GM18511 (cell line): ENCODE results near the gene UEVLD.

Experiments used
- ATAC-seq: cut with Tn5 transposase; IDR thresholded peaks from one replicate; pipeline ENCODE4 v1.9.1; 2021; ENCODE audit warnings: mild to moderate bottlenecking, moderate library complexity; ENCODE audit not compliant: unreplicated experiment

UEVLD gene

GRCh38 chr11:18590571-18590970, 2.0 kb upstream of the UEVLD start:
- no peak for ATAC-seq

- no peak for ATAC-seq
Observed at GRCh38 chr11:18581825-18582224, 6.7 kb downstream of the UEVLD start.

GRCh38 chr11:18580113-18580766, 8.3 kb downstream of the UEVLD start:
- no peak for ATAC-seq

- peak; percentile 80 for ATAC-seq
Observed at GRCh38 chr11:18578975-18579598, 9.4 kb downstream of the UEVLD start.

GRCh38 chr11:18575361-18575760, 13.2 kb downstream of the UEVLD start:
- no peak for ATAC-seq

- ATAC-seq, result no peak
Observed at GRCh38 chr11:18567081-18567480, 21.5 kb downstream of the UEVLD start.

GRCh38 chr11:18566406-18566805, 22.1 kb downstream of the UEVLD start:
- ATAC-seq, result no peak

GRCh38 chr11:18564149-18564548, 24.4 kb downstream of the UEVLD start:
- ATAC-seq, result no peak

- ATAC-seq, result no peak
Observed at GRCh38 chr11:18563090-18563730, 25.3 kb downstream of the UEVLD start.

- ATAC-seq, result no peak
Observed at GRCh38 chr11:18548001-18548400, 40.5 kb downstream of the UEVLD start.

GRCh38 chr11:18540207-18541009, 48.1 kb downstream of the UEVLD start:
- no peak for ATAC-seq

GRCh38 chr11:18536209-18536608, 52.3 kb downstream of the UEVLD start:
- no peak for ATAC-seq

- no peak for ATAC-seq
Observed at GRCh38 chr11:18534245-18534644, 54.3 kb downstream of the UEVLD start.

- no peak for ATAC-seq
Observed at GRCh38 chr11:18533365-18533764, 55.2 kb downstream of the UEVLD start.

GRCh38 chr11:18527512-18527911, 61.0 kb downstream of the UEVLD start:
- ATAC-seq, result no peak

GRCh38 chr11:18526521-18527296, 61.8 kb downstream of the UEVLD start, which contains the start of gene TSG101:
TSG101 (minus strand) TSS chr11:18526942; CDS start chr11:18526816, 126 bp downstream.
- peak; percentile 98 for ATAC-seq

- no peak for ATAC-seq
Observed at GRCh38 chr11:18526130-18526520, 62.4 kb downstream of the UEVLD start.

GRCh38 chr11:18524248-18524647, 64.3 kb downstream of the UEVLD start:
- no peak for ATAC-seq

GRCh38 chr11:18523084-18523483, 65.5 kb downstream of the UEVLD start:
- ATAC-seq, result no peak

- no peak for ATAC-seq
Observed at GRCh38 chr11:18522388-18522787, 66.1 kb downstream of the UEVLD start.

GRCh38 chr11:18521122-18521521, 67.4 kb downstream of the UEVLD start:
- no peak for ATAC-seq
